Activated CD8-positive, alpha-beta T cell treated with anti-CD3 and anti-CD28 coated beads for 36 hours (primary cell): Measurements from ENCODE around the gene TOM1L1. TPM values are rescaled to one million over a fixed set of nuclear protein-coding genes. Genes with fewer than 3 reads are reported as not detected.

Experiments
- ATAC-seq: fragments of 200-7000 bp; cut with Tn5 transposase; one replicate; pipeline ENCODE4 v1.10.0; 2021; ENCODE audit warnings: mild to moderate bottlenecking, moderate library complexity
- CTCF ChIA-PET: fragments of 350-600 bp; sonication (Branson Sonifier 250); formaldehyde crosslinking; loops from one replicate; lab custom pipeline; 2021; ENCODE audit warnings: antibody characterized with exemption; lab: Charles Lee
- POLR2A ChIA-PET: fragments of 350-600 bp; sonication (Branson Sonifier 250); formaldehyde crosslinking; loops from one replicate; lab custom pipeline; 2021; ENCODE audit warnings: antibody characterized with exemption; lab: Charles Lee
- DNase-seq: peaks from one replicate; pipeline ENCODE4 v3.0.0-alpha.2; 2020
- H3K27ac Mint-ChIP-seq: one replicate; pipeline ENCODE4 v1.8.0; 2021; ENCODE audit warnings: mild to moderate bottlenecking, mixed read lengths
- H3K27me3 Mint-ChIP-seq: one replicate; pipeline ENCODE4 v1.8.0; 2021; ENCODE audit warnings: mixed read lengths
- H3K36me3 Mint-ChIP-seq: one replicate; pipeline ENCODE4 v1.8.0; 2021; ENCODE audit warnings: low read depth, mixed read lengths
- H3K4me1 Mint-ChIP-seq: one replicate; pipeline ENCODE4 v1.8.0; 2021; ENCODE audit warnings: low read depth, mixed read lengths
- H3K4me3 Mint-ChIP-seq: one replicate; pipeline ENCODE4 v1.8.0; 2021; ENCODE audit warnings: mild to moderate bottlenecking, moderate library complexity, mixed read lengths
- H3K9me3 Mint-ChIP-seq: one replicate; pipeline ENCODE4 v1.8.0; 2021; ENCODE audit warnings: mixed read lengths
- CTCF ChIP-seq: fragments of 200-600 bp; IDR thresholded peaks from one replicate; pipeline ENCODE4 v1.8.0; 2022; ENCODE audit warnings: antibody characterized with exemption, mild to moderate bottlenecking
- intact Hi-C: fragments of 100-400 bp; cut with micrococcal nuclease; formaldehyde crosslinking; loops from one replicate; pipeline ENCODE4 v1.10.0; 2022
- total RNA-seq, 2 experiments: library from RNA; stranded (reverse); gene quantifications; one replicate each; pipeline ENCODE4 v1.2.3, GENCODE V29; 2021

TOM1L1 gene
- total RNA-seq, 2 experiments from 2014 or later = not detected

GRCh38 chr17:54932711-54933110, 32.1 kb downstream of the TOM1L1 start:
- TF ChIP-seq CTCF = no peak
- CTCF ChIA-PET = no interaction called here
- ATAC-seq (no peak), DNase-seq (no peak)
- intact Hi-C loops = no loop called here
- no peaks in the 10 kb centered on the region for H3K9me3 Mint-ChIP-seq
- H3K27ac Mint-ChIP-seq = no peak overlapping the region
- no peaks in the 10 kb centered on the region for H3K4me1 Mint-ChIP-seq
- H3K4me3 Mint-ChIP-seq = no peak overlapping the region
- no peaks in the 10 kb centered on the region for H3K36me3 Mint-ChIP-seq
- POLR2A ChIA-PET = no interaction called here
- peaks cover 14% of the 10 kb centered on the region for H3K27me3 Mint-ChIP-seq

GRCh38 chr17:54933921-54934320, 33.3 kb downstream of the TOM1L1 start:
- POLR2A ChIA-PET = no interaction called here
- Mint-ChIP-seq H3K4me1 (no peaks in the 10 kb centered on the region), H3K4me3 (no peak overlapping the region), H3K27me3 (peaks cover 11% of the 10 kb centered on the region), H3K27ac (no peak overlapping the region), H3K9me3 (no peaks in the 10 kb centered on the region), H3K36me3 (no peaks in the 10 kb centered on the region)
- no peak for TF ChIP-seq CTCF
- DNase-seq (no peak), ATAC-seq (no peak)
- CTCF ChIA-PET = no interaction called here
- intact Hi-C loops = no loop called here

GRCh38 chr17:54935471-54935870, 34.8 kb downstream of the TOM1L1 start:
- CTCF ChIA-PET = no interaction called here
- ATAC-seq = no peak
- H3K27me3 Mint-ChIP-seq = peaks cover 6% of the 10 kb centered on the region
- DNase-seq = no peak
- H3K36me3 Mint-ChIP-seq = no peaks in the 10 kb centered on the region
- intact Hi-C loops = no loop called here
- no peak for TF ChIP-seq CTCF
- POLR2A ChIA-PET = no interaction called here
- no peaks in the 10 kb centered on the region for H3K9me3 Mint-ChIP-seq
- H3K4me3 Mint-ChIP-seq = no peak overlapping the region
- H3K27ac Mint-ChIP-seq = no peak overlapping the region
- no peaks in the 10 kb centered on the region for H3K4me1 Mint-ChIP-seq

GRCh38 chr17:54937018-54937417, 36.4 kb downstream of the TOM1L1 start:
- H3K4me1 Mint-ChIP-seq = no peaks in the 10 kb centered on the region
- H3K36me3 Mint-ChIP-seq = no peaks in the 10 kb centered on the region
- ChIA-PET POLR2A (no interaction called here), CTCF (no interaction called here)
- intact Hi-C loops = no loop called here
- DNase-seq = no peak
- no peak for ATAC-seq
- no peak overlapping the region for H3K4me3 Mint-ChIP-seq
- no peaks in the 10 kb centered on the region for H3K9me3 Mint-ChIP-seq
- no peak for TF ChIP-seq CTCF
- H3K27me3 Mint-ChIP-seq = peaks cover 6% of the 10 kb centered on the region
- no peak overlapping the region for H3K27ac Mint-ChIP-seq

GRCh38 chr17:54937426-54937825, 36.8 kb downstream of the TOM1L1 start:
- H3K27ac Mint-ChIP-seq = no peak overlapping the region
- intact Hi-C loops = no loop called here
- no peaks in the 10 kb centered on the region for H3K9me3 Mint-ChIP-seq
- H3K36me3 Mint-ChIP-seq = no peaks in the 10 kb centered on the region
- ChIA-PET POLR2A (no interaction called here), CTCF (no interaction called here)
- TF ChIP-seq CTCF = no peak
- peaks cover 4% of the 10 kb centered on the region for H3K27me3 Mint-ChIP-seq
- ATAC-seq (no peak), DNase-seq (no peak)
- H3K4me3 Mint-ChIP-seq = no peak overlapping the region
- H3K4me1 Mint-ChIP-seq = no peaks in the 10 kb centered on the region
